IPS-18a (cell line): ENCODE measurements around the gene DRAXIN.

Source experiments
- H3K27ac ChIP-seq: one replicate; pipeline ENCODE4 v1.5.1; 2013; ENCODE audit warnings: low read length
- H3K27me3 ChIP-seq: one replicate; pipeline ENCODE4 v1.6.1; 2013; ENCODE audit warnings: mild to moderate bottlenecking, low read length; ENCODE audit not compliant: control insufficient read depth, insufficient read depth
- H3K36me3 ChIP-seq: one replicate; pipeline ENCODE4 v1.6.1; 2013; ENCODE audit warnings: low read depth, low read length; ENCODE audit not compliant: control insufficient read depth
- H3K4me1 ChIP-seq: one replicate; pipeline ENCODE4 v1.6.1; 2013; ENCODE audit warnings: low read depth, low read length; ENCODE audit not compliant: control insufficient read depth
- H3K4me3 ChIP-seq: one replicate; pipeline ENCODE4 v1.5.1; 2013; ENCODE audit warnings: low read length
- H3K9ac ChIP-seq: one replicate; pipeline ENCODE4 v1.6.1; 2013; ENCODE audit warnings: mild to moderate bottlenecking, low read length, moderate library complexity
- H3K9me3 ChIP-seq: one replicate; pipeline ENCODE4 v1.6.1; 2013; ENCODE audit warnings: low read depth, low read length; ENCODE audit not compliant: control insufficient read depth

DRAXIN gene

DNA sequence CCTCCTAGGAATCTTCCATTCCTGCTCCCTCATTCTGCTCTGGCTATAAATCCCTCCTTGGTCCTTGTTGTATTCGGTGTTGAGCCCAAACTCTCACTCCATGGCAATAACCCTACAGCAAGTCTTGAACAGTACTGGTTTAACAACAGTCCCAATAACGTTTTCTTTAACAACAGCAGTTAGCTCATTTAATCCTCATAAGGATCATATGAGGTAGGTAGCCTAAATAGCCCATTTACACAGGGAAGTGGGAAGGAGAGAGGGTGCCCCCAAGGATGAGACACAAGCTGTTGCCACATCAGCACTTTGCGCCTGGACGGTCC, 44.0 kb downstream of the DRAXIN start:
- H3K9me3 ChIP-seq: no peaks in the 10 kb centered on the region
- no peaks in the 10 kb centered on the region for H3K27me3 ChIP-seq
- H3K27ac ChIP-seq: no peak overlapping the region
- H3K9ac ChIP-seq: peak overlapping the region; percentile 44
- H3K4me3 ChIP-seq: peak overlapping the region; percentile 92
- no peaks in the 10 kb centered on the region for H3K36me3 ChIP-seq
- peaks cover 28% of the 10 kb centered on the region for H3K4me1 ChIP-seq

DNA sequence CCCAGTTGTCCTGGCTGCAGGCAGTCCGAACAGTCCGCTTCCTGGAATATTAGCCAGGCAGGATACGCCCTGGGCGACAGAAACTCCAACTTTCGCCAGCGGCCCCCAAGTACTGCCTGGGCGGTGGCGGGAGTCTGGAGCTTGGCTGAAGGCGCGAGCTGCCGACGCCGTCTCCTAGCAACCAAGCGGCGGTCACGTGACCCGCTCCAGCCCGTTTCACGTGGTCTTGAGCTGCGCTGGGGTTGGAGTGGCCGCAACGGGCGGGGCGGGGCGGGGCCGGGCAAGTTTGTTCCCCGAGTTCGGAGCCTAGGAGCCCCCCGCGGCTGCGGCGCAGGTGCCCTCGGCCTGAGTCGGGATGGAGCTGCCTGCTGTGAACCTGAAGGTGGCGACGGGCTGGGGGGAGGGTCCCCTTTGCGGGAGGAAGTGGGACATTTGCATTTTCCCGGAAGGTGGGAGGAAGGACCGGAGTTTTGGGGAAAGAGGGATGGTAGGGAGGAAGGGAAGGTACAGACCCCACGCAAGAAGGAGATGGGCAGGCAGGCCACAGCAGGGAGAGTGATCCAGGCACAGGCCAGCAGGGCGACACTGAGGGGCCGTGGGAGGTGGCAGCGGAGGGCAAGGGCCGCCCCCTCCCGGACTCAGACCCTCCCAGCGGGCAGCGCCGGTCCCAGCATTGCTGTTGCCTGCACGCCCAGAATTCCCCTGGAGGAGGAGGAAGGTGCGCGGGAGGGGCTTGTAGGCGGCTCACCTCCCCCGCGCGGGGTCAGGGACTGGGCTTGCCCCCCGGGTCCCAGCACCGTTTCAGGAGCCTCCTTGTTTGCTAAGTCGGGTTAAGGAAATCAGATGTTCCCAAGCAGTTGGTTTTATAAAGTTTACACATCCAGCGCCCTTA, 44.6 kb downstream of the DRAXIN start, which contains the start of gene AGTRAP:
Gene AGTRAP, plus strand, starts transcription at position 283 of the 892 bp plus-strand sequence. Its CDS starts 73 bp downstream, at position 356.
- Histone ChIP-seq H3K36me3 (no peaks in the 10 kb centered on the region), H3K9me3 (no peaks in the 10 kb centered on the region), H3K27me3 (no peaks in the 10 kb centered on the region), H3K9ac (peak within 1 kb of the TSS; percentile 92), H3K4me1 (peaks cover 26% of the 10 kb centered on the region), H3K4me3 (peak within 1 kb of the TSS; percentile 92), H3K27ac (peak within 1 kb of the TSS; percentile 97)

DNA sequence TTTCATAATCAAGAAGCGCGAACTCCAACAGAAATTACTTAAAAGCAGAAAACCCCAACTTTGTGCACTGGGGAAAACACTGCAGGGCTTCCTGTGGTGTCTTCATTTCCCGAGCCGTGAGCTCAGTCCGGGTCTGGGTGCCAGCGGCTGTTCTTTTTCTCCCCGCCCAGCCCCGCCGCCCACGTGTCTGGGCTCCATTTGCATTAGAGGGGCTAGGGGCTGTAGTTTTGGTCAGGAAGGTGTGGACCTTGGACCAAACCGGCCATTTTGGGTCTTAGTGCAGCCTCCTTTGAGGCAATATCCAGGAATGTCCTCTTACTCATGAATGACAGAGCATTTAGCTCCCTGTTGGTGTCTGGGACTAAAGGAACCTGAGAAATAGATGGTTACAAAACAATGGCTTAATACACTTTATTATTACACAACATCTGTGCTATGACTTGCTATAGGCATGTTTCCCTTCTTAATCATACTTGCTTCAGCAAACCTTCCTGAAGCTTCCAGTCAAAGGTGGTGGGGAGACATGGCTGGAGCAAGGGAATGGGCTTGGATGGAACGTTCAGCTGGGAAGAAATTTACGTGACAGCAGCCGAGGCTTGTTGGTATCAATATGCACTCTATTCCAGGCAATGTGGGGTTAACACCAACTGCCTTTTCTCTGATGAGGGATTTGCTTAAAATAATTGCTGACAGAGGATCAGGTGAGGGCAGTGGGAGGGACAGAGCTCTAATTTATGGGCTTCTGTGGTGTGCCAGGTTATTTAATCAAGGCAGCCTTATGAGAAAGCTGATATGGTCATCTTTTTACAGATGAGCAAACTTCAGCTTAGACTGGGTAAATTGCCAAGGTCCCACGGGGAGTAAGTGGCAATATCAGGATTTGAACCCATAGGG, 45.5 kb downstream of the DRAXIN start:
- no peaks in the 10 kb centered on the region for H3K9me3 ChIP-seq
- H3K27ac ChIP-seq: peak overlapping the region; percentile 97
- H3K9ac ChIP-seq: peak overlapping the region; percentile 92
- no peaks in the 10 kb centered on the region for H3K27me3 ChIP-seq
- no peaks in the 10 kb centered on the region for H3K36me3 ChIP-seq
- H3K4me1 ChIP-seq: peaks cover 19% of the 10 kb centered on the region
- H3K4me3 ChIP-seq: peak overlapping the region; percentile 92

DNA sequence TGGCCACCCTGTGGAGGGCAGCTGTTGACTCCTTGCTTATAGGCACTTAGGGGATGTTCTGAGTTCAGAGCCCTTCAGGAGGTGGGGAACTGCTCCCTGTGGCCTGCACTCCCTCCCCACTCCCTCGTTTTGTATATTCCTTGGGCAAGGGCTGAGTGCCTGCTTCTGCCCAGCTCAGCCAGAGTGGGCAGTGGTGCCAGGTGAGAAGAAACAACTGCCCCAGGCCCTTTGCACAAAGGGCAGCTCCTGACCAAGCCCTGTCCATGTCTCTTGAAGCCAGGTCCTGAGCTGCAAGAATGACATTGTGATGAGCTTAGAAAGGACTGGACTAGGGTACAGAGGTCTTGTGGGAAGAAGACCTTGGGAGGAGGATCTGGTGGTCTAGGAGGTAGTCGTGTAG, 46.6 kb downstream of the DRAXIN start:
- H3K9ac ChIP-seq: no peak overlapping the region
- no peak overlapping the region for H3K4me3 ChIP-seq
- H3K9me3 ChIP-seq: no peaks in the 10 kb centered on the region
- no peaks in the 10 kb centered on the region for H3K36me3 ChIP-seq
- no peaks in the 10 kb centered on the region for H3K27me3 ChIP-seq
- H3K27ac ChIP-seq: no peak overlapping the region
- peaks cover 13% of the 10 kb centered on the region for H3K4me1 ChIP-seq

DNA sequence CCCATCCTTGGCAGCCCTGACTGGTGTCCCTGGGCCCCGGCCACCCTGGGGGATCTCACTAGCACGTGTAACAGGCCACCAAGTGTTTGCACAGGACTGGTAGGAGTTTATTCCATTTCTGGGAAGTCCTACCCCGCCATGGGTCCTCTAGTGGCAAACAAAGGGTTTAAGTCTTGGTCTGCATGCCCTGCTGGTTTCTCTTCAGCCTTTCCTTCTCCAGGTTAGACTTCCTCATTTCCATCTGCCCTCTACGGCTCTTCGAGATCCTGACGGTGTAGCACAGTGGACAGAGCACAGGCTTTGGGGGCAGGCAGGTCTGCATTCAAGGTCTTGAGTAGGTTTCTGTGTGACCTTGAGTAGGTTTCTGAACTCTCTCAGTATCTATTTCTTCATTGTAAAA, 47.3 kb downstream of the DRAXIN start:
- Histone ChIP-seq H3K27ac (no peak overlapping the region), H3K9me3 (no peaks in the 10 kb centered on the region), H3K27me3 (no peaks in the 10 kb centered on the region), H3K4me3 (no peak overlapping the region), H3K9ac (no peak overlapping the region), H3K4me1 (peaks cover 13% of the 10 kb centered on the region), H3K36me3 (no peaks in the 10 kb centered on the region)

DNA sequence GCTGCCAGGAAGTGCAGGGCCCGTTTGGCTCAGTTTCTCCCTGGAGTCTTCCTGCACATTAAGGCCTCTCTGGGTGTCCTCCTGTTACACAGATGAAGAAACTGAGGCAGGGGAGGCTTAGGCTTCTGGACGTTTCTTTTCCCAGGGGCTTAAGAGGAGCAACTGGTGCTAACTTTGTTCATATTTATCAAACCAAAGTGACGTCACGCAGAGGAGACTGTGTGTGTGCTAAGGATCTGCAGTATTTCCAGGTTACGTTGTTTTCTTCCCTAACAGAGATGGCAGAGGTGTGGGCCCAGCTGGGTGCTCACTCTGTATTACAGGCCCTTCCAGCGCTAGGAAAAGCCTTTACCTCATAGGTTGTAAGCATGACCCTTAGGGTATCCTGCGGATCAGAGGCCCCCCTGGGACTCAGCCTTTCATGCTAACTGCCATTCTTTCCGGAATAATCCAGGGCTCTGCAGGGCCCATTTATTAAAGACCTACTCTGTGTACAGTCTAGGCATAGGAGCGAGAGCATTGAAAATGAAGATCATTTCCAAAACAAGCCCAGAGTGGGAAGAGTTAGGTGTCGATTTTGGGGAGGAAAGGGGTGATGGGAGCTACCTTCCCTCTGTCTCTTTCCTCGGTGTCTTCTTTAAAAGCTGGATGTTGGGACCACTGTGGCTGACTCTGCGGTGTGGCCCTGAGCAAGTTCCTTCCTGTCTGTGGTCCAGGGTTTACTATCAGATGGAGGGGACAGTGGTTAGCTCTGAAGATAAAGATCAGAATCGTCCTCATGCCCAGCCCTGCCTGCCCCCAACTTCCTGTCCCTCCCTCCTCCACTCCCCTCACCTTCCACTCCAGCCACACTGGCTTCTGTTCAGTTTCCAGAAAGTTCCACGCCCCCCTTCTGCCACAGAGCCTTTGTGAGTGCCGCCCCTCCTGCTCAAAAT, 49.0 kb downstream of the DRAXIN start:
- Histone ChIP-seq H3K27ac (no peak overlapping the region), H3K36me3 (peaks cover 1% of the 10 kb centered on the region), H3K4me1 (peaks cover 11% of the 10 kb centered on the region), H3K27me3 (no peaks in the 10 kb centered on the region), H3K9me3 (no peaks in the 10 kb centered on the region), H3K9ac (no peak overlapping the region), H3K4me3 (no peak overlapping the region)

DNA sequence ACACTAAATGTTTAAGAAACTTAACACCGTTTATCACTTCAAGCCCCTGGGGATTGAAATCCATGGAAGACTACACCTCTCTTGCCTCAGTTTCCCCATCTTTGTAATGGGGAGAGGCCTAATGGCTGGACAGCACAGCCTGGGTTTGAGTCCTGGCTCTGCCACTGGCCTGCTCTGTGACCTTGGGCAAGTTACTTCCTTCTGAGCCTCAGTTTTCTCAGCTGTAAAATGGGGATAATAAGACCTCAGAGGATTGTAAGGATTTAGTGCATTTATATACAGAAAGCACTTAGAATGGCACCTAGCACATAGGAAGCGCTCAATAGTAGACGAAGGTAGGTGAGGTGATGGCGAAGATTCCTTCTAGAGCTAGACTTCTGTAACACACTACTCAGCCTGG, 50.0 kb downstream of the DRAXIN start:
- Histone ChIP-seq H3K36me3 (peaks cover 11% of the 10 kb centered on the region), H3K27ac (no peak overlapping the region), H3K9me3 (no peaks in the 10 kb centered on the region), H3K4me3 (no peak overlapping the region), H3K27me3 (no peaks in the 10 kb centered on the region), H3K9ac (no peak overlapping the region), H3K4me1 (peaks cover 9% of the 10 kb centered on the region)

DNA sequence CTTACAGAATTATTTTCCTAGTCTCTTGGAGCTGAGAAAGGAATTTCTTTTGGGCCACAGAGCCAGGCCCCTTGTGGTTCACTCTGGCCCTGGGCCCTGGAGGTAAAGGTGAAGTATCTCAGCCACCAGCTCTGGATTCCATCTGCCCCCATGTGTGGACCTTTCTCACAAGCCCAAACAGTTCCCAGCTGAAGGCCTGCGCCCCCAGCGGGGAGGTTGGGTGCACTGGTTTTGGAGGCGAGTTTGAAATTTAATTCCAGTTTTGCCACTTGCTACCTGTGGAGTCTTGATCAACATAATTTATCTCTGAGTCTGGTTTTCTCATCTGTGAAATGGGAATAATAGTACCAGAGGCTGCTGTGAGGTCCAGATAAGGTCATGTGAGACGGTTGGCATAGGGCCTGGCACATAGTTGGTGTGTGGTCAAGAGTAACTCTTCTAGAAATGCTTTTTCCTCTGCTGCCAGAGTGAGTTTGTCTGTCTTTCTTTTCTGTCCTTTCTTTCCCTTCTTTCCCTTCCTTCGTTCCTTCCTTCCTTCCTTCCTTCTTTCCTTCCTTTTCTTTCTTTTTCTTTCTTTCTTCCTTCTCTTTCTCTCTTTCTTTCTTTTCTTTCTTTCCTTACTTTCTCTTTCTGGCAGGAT, 50.5 kb downstream of the DRAXIN start:
- Histone ChIP-seq H3K4me1 (peaks cover 6% of the 10 kb centered on the region), H3K9me3 (no peaks in the 10 kb centered on the region), H3K27ac (no peak overlapping the region), H3K9ac (no peak overlapping the region), H3K27me3 (no peaks in the 10 kb centered on the region), H3K4me3 (no peak overlapping the region), H3K36me3 (peaks cover 13% of the 10 kb centered on the region)

DNA sequence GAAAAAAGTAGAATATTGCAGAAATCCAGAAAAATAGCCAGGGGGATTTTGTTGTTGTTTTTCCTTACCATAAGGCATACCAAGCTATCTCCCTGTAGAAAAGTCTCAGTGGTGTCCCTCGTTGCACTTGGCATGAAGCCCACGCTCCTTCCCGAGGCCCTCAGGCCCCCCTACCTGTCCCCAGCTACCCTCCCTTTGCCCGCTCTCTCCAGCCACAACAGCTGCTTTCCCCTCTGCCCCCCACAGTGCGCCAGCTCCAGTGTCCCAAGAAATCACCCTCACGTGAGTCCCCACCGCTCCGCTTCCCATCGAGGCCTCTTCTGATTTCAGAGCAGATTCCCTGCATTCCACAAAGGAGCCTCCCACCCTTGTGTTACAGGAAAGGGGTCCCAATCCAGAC, 52.8 kb downstream of the DRAXIN start:
- no peak overlapping the region for H3K9ac ChIP-seq
- H3K27me3 ChIP-seq: no peaks in the 10 kb centered on the region
- H3K36me3 ChIP-seq: peaks cover 13% of the 10 kb centered on the region
- H3K9me3 ChIP-seq: no peaks in the 10 kb centered on the region
- no peak overlapping the region for H3K27ac ChIP-seq
- H3K4me3 ChIP-seq: no peak overlapping the region
- H3K4me1 ChIP-seq: no peaks in the 10 kb centered on the region

DNA sequence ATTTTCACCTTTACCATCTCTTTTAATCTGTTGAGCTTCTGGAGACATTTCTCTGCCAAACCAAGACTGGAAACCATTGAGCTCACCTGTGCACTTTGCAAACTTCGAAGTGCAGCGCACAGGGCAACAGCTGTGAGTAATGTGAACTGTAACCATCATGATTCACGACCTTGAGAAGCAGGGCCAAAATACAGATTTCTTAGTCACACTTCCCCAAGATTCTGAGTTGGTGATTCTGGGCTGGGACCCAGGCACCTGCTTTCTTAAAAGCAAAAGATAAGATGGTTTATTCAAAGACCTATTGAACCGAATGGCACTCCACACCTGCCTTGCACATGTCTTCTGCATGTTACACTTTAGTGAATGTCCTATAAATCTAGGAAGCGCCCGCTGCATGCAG, 54.6 kb downstream of the DRAXIN start:
- no peak overlapping the region for H3K27ac ChIP-seq

More for the DNA sequence above, 54.6 kb downstream of the DRAXIN start:
- peaks cover 22% of the 10 kb centered on the region for H3K36me3 ChIP-seq
- H3K4me3 ChIP-seq: no peak overlapping the region
- H3K9ac ChIP-seq: no peak overlapping the region
- no peaks in the 10 kb centered on the region for H3K27me3 ChIP-seq
- H3K9me3 ChIP-seq: no peaks in the 10 kb centered on the region
- no peaks in the 10 kb centered on the region for H3K4me1 ChIP-seq
